ENCODE data around the gene SULT2A1. TPM values are rescaled to one million over a fixed set of nuclear protein-coding genes. Genes with fewer than 3 reads are reported as not detected.
"Not testable (repeated sequence)": the region's sequence is repeated elsewhere in the genome, so short reads cannot be mapped to it uniquely, and the experiment has no call there.

Gene SULT2A1, protein sequence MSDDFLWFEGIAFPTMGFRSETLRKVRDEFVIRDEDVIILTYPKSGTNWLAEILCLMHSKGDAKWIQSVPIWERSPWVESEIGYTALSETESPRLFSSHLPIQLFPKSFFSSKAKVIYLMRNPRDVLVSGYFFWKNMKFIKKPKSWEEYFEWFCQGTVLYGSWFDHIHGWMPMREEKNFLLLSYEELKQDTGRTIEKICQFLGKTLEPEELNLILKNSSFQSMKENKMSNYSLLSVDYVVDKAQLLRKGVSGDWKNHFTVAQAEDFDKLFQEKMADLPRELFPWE
- total RNA-seq (2014; rRNA removed; shearing (Covaris generic)) = 0.16 and 0.21 TPM in 2 replicates
- 0.05 TPM in 1 of 2 replicates, not detected in the other for polyA plus RNA-seq (2015; cell fraction: cytosol; rRNA removed)
- not detected in 2 replicates for polyA plus RNA-seq (2015; cell fraction: nucleus; rRNA removed)

DNA sequence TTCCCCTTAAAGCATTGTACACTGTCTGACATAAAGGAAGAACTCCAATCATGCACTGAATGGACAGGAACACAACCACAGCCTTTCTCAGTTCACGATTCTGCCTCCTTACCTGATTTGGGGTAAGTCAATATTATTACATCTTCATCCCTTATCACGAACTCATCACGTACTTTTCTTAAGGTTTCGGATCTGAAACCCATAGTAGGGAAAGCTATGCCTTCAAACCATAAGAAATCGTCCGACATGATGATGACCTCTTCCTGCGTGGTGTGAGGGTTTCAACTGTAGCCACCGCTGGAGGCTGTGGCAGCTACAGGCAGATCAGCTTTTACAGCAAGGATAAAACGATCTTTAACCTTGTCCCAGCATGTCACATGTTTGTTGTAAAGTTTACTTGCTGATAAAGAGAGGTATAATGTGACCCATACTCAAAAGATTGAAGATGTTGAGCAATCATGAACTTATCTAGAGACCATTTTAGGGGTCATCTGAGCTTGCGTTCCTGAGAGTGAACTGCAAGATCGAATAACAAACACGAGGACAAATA, at the start of gene SULT2A1:
SULT2A1 (minus strand) TSS at position 306 of the 550 bp plus-strand sequence; CDS start at position 248, 58 bp downstream.
- in situ Hi-C loops (cut with HindIII; ENCODE audit: low pct_unique_long_range_greater_than_20kb, low sequenced_read_pairs) = no loop called here
- no peak for DNase-seq (ENCODE audit: low read depth, low spot score)

DNA sequence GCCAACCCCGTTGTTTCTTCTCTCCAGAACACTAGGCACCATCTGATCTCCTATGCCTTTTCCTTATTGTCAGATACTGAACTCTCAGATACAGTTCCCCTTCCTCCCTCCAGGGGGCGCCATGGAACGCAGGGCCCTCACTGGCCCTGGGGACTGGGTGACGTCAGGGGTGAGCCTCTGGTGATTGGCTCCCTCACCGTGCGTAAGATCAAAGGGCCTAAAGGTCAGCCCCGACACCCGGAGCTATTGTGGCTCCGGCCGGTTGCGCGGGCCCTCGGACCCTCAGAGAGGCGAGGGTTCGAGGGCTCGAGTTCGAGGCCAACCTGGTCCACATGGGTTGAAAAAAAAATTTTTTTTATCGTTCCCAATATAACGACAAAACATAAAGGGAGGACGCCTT, 42.5 kb upstream of the SULT2A1 start:
- in situ Hi-C loops (cut with HindIII; ENCODE audit: low pct_unique_long_range_greater_than_20kb, low sequenced_read_pairs); DNase-seq (ENCODE audit: low read depth, low spot score): not testable (repeated sequence)

DNA sequence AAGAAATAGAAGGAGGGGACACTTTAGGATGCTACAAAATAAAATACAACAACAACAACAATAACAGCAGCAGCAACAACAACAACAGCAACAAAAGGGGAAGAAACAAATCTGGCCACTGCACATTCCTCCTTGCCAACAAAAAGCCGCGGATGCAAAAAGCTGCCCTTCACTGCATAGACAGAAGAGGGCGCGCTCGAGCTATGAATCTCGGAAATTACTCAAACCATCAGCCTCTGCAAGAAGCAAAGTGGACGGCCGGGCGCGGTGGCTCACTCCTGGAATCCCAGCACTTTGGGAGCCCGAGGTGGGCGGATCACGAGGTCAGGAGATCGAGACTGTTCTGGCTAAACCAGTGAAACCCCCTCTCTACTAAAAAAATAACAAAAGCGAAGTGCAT, 34.0 kb upstream of the SULT2A1 start:
- in situ Hi-C loops (cut with HindIII; ENCODE audit: low pct_unique_long_range_greater_than_20kb, low sequenced_read_pairs); DNase-seq (ENCODE audit: low read depth, low spot score): not testable (repeated sequence)

DNA sequence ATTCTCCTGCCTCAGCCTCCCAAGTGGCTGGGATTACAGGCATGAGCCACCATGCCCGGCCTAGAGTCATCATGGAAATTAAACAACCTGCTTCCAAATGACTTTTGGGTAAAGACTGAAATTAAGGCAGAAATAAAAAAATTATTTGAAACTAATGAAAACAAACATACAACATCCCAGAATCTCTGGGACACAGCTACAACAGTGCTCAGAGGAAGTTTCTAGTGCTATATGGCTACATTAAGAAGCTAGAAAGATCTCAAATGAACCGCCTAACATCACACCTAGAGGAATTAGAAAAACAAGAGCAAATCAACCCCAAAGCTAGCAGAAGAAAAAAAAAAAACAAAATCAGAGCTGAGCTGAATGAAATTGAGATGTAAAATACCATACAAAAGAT, 24.1 kb upstream of the SULT2A1 start:
- DNase-seq (ENCODE audit: low read depth, low spot score); in situ Hi-C loops (cut with HindIII; ENCODE audit: low pct_unique_long_range_greater_than_20kb, low sequenced_read_pairs): not testable (repeated sequence)

DNA sequence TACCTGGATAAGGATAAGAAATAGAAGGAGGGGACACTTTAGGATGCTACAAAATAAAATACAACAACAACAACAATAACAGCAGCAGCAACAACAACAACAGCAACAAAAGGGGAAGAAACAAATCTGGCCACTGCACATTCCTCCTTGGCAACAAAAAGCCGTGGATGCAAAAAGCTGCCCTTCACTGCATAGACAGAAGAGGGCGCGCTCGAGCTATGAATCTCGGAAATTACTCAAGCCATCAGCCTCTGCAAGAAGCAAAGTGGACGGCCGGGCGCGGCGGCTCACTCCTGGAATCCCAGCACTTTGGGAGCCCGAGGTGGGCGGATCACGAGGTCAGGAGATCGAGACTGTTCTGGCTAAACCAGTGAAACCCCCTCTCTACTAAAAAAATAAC, 23.2 kb upstream of the SULT2A1 start:
- in situ Hi-C loops (cut with HindIII; ENCODE audit: low pct_unique_long_range_greater_than_20kb, low sequenced_read_pairs); DNase-seq (ENCODE audit: low read depth, low spot score): not testable (repeated sequence)

DNA sequence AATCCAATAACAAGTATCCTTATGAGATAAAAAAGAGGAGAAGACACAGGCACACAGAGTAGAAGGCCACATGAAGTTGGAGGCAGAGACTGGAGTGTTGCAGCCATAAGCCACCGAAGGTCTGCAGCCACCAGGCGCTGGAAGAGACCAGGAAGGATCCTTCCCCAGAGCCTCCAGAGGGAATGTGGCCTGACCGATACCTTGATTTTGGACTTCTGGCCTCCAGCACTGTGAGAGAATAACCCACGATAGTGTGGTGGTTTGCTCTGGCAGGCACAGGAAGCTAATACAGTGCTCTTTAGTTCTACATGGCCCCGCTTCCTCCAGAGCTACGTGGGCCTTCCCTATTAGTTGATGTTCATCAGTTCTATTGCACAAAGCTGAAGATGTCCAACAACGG, 15.3 kb upstream of the SULT2A1 start:
- in situ Hi-C loops (cut with HindIII; ENCODE audit: low pct_unique_long_range_greater_than_20kb, low sequenced_read_pairs) = no loop called here
- no peak for DNase-seq (ENCODE audit: low read depth, low spot score)

DNA sequence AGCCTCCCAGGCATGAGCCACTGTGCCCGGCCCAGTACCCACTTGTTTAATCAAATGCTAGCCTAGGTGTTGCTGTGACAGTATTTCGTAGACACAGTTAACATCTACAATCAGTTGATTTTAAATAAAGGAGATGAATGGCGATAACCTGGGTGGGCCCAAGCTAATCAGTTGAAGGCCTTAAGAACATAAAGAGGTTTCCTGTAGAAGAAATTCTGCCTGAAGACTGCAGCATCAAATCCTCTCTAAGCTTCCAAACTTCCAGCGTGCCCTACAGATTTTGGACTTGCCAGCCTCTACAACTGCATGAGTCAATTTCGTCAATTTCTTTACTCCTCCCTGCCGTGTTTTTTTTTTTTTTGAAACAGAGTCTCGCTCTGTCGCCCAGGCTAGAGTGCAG, 13.2 kb upstream of the SULT2A1 start:
- DNase-seq (ENCODE audit: low read depth, low spot score) = no peak
- in situ Hi-C loops (cut with HindIII; ENCODE audit: low pct_unique_long_range_greater_than_20kb, low sequenced_read_pairs) = no loop called here

DNA sequence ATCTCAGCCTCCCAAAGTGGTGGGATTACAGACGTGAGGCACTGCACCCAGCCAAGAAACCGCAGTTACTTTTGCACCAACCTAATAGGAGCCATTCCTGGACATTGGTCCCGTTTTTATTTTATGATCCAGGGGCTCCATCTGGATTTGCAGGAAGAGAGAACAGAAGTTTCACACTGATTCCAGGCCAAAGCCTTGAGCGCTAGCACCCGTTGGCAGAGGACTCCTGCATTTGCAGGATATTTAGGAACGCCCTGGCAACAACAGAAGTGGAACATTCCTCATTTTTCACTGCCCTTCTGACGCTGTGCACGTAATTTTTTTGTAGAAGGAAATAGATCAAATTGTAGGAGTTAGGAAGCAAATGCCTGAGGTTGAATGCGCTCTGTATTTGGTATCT, 11.7 kb upstream of the SULT2A1 start:
- DNase-seq (ENCODE audit: low read depth, low spot score) = no peak
- in situ Hi-C loops (cut with HindIII; ENCODE audit: low pct_unique_long_range_greater_than_20kb, low sequenced_read_pairs) = no loop called here

DNA sequence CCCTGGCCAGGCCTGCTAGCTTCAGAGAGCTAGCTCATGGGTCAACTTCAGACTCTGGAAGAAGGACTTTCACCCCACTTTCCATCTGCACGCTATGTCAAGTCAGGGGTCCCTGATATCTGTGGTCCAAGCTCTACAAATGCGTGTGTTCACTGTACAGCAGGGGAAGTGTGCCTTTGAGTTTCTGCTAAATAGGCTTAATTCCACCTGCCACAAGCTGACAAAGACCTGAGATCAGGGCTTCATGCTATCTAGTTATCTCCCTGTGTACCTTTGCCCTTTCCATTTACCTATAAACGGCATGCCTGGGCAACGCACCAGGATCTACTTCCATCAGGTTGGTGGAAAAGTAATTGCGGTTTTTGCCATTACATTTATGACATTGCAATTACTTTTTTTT, 10.7 kb upstream of the SULT2A1 start:
- in situ Hi-C loops (cut with HindIII; ENCODE audit: low pct_unique_long_range_greater_than_20kb, low sequenced_read_pairs) = no loop called here

DNA sequence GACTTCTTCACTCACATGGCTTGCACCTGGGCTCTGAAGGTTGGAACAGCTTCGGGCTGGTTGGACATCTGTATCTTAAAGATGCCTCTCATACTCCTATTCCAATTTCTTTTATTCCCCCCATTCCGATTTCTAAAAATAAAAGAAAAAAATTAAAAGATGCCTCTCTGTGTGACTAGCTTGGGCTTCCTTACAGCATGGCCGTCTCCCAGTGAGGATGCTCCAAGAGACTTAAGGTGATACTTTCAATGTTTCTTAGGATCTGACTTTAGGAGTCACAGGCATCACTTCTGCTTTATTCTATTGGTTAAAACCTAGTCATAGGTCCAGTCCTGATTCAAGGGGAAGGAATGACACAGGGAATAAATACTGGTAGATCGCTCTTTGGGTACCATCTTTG, 9.9 kb upstream of the SULT2A1 start:
- in situ Hi-C loops (cut with HindIII; ENCODE audit: low pct_unique_long_range_greater_than_20kb, low sequenced_read_pairs) = no loop called here
- no peak for DNase-seq (ENCODE audit: low read depth, low spot score)

More for the DNA sequence above, 10.7 kb upstream of the SULT2A1 start:
- no peak for DNase-seq (ENCODE audit: low read depth, low spot score)

DNA sequence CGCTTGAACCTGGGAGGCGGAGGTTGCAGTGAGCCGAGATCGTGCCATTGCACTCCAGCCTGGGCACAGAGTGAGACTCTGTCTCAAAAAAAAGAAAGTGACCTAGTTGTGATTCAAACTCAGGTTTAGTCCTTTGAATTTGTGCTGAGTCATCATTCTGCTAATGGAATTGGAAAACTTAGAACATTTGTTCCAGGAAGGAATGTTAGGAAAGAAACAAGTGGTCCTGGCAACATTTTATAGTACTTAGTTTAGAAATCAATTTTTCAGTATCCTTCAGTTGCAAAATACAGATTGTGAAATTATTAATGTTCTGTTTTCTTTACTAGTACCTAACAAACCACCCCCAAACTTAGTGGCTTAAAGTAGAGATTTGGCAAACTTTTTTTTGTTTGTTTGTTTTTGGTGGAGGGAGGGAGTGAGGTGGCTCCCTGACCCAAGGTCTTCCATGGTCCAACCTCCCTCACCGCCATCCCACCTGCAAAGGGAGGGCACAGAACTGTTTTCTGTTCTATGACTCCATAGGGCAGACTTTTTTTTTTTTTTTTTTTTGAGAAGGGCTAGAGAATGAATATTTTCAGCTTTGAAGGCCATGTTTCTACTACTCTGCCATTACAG, 9.2 kb upstream of the SULT2A1 start:
- in situ Hi-C loops (cut with HindIII; ENCODE audit: low pct_unique_long_range_greater_than_20kb, low sequenced_read_pairs) = no loop called here
- DNase-seq (ENCODE audit: low read depth, low spot score) = no peak

DNA sequence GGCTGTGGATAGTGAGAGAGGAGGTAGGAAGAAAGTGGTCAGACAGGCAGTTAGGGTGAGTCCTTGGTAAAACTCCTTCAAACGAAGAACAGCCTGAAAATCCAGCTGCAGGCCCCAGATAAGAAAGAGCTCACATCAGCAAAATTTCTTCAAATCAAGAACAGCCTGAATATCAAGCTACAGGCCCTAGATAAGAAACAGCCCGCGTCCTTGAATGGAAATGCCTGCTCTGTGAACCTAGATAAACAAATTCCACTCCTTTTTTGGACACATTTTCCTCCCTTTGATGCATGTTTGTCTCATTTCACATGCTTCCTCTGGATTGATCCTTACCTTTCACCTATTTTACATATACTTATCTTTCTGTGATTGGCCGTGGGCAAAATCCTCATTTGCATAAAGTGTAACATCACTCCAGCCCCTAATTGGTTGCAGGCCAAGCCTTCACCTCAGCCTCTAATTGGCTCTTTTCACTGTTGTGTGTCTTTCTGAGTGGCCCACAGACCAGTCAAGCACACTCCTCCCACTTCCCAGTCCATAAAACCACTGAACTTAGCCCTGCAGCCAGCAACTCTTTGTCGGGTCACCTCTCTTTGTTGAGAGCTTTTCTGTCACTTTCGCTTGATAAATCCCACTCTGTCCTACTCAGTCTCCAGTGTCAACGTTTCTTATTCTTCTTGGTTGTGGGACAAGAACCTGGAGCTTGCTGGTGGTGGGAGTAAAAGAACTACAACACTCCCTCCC, 6.0 kb upstream of the SULT2A1 start:
- peak; percentile 12 for DNase-seq (ENCODE audit: low read depth, low spot score)
- in situ Hi-C loops (cut with HindIII; ENCODE audit: low pct_unique_long_range_greater_than_20kb, low sequenced_read_pairs) = no loop called here

DNA sequence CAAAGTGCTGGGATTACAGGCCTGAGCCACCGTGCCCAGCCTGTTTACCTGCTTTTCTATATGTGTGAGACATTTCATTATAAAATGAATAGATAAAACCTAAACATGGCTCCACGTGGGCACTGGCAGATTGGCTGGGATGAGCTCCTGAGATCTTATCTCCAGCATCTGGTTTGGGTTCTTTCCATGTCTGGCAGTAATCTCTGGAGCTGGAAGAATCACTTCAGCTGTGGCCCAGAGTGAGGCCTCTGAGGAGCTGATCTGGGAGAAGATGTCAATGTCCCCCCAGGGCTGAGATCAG, 5.5 kb upstream of the SULT2A1 start:
- DNase-seq (ENCODE audit: low read depth, low spot score) = no peak

DNA sequence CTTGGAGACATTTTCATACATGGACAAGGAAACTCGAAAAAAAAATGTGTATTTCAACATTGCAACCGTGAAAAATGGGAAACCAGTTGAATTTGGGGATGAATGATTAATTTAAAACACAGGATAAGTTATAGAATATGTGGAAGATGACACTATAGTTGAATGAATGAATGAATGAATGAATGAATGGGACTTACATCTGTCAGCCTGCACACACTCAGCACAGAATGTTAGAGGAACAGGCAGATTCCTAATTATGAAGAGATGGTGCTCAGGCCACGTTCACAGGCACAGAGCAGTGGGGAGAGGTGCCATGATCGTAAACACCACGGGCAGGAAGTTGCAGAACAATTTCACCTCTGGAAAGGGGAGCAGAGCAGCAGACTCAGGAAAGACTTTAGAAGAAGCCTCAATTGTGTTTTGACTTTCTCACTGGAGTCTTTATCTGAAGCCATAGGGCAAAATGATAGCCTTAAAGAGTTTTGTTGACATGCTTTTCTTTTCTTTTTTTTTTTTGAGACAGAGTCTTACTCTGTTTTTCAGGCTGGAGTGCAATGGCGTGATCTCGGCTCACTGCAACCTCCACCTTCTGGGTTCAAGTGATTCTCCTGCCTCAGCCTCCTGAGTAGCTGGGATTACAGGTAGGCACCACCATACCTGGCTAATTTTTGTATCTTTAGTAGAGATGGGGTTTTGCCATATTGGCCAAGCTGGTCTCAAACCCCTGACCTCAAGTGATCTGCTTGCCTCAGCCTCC, 4.9 kb upstream of the SULT2A1 start:
- DNase-seq (ENCODE audit: low read depth, low spot score) = no peak
- in situ Hi-C loops (cut with HindIII; ENCODE audit: low pct_unique_long_range_greater_than_20kb, low sequenced_read_pairs) = no loop called here

More for the DNA sequence above, 5.5 kb upstream of the SULT2A1 start:
- in situ Hi-C loops (cut with HindIII; ENCODE audit: low pct_unique_long_range_greater_than_20kb, low sequenced_read_pairs) = no loop called here

DNA sequence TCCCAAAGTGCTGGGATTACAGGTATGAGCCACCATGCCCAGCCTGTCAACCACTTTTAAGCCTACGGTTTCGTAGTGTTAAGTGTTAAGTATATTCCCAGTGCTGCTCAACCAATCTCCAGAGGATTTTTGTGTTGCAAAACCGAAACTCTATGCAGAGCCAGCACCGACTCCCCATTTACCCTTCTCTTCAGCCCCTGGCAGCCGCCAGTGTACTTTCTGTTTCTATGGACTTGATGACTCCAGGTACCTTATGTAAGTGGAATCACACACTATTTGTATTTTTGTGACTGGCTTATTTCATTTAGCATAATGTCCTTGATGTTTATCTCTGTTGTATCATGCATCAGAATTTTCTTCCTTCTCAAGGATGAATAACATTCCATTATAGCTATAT, 1.1 kb downstream of the SULT2A1 start:
- in situ Hi-C loops (cut with HindIII; ENCODE audit: low pct_unique_long_range_greater_than_20kb, low sequenced_read_pairs) = no loop called here
- no peak for DNase-seq (ENCODE audit: low read depth, low spot score)

DNA sequence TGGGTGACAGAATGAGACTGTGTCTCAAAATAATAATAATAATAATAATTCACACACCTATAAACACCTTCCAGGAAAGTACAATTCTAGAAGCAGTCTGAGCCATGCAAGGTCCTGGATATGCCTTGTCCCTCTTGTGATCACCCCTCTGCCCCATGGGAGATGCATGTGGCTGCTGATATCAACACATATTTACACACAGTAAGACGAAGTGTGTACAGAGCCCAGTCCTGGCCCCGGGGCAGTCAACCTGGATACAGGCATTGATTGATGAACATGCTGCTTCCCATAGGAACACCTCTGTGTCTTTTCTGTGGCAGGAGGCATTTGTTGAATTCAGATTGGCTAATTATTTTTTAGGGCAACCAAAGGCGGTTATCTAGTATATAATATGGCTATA, 3.2 kb downstream of the SULT2A1 start:
- DNase-seq (ENCODE audit: low read depth, low spot score) = no peak
- in situ Hi-C loops (cut with HindIII; ENCODE audit: low pct_unique_long_range_greater_than_20kb, low sequenced_read_pairs) = no loop called here

DNA sequence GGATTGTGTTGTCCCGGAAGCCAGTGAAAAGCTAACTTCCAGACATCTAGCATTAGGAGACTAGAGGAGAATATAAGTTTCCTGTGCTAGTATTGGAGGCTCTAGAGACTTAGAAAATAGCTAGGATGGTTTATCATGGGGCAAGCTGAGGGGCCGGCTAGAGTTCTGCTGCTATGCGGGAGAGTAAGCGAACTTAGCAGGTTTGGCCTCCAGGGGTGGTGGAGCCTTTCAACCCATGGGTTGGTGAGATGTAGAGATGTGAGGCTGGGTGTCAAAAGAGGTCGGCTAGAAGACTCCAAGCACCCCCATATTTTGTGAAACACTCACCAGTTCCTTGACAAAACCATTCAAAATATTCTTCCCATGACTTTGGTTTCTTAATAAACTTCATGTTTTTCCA, 4.4 kb downstream of the SULT2A1 start:
- peak; percentile 17 for DNase-seq (ENCODE audit: low read depth, low spot score)
- in situ Hi-C loops (cut with HindIII; ENCODE audit: low pct_unique_long_range_greater_than_20kb, low sequenced_read_pairs) = no loop called here

DNA sequence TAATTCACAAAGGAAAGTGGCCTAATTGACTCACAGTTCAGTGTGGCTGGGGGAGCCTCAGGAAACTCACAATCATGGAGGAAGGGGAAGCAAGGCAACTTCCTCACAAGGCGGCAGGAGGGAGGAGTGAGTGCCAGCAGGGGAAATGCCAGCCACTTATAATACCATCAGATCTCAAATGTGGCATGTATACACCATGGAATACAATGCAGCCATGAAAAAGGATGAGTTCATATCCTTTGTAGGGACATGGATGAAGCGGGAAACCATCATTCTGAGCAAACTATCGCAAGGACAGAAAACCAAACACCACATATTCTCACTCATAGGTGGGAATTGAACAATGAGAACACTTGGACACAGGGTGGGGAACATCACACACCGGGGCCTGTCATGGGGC, 6.7 kb downstream of the SULT2A1 start:
- DNase-seq (ENCODE audit: low read depth, low spot score); in situ Hi-C loops (cut with HindIII; ENCODE audit: low pct_unique_long_range_greater_than_20kb, low sequenced_read_pairs): not testable (repeated sequence)

All from SK-MEL-5 (cell line).